ENCODE measurements around the gene PSMG3. TPM values are rescaled to one million over a fixed set of nuclear protein-coding genes. Genes with fewer than 3 reads are reported as not detected.

PSMG3 gene
- total RNA-seq, 1 experiment from 2014 or later, result 33.3 TPM

GRCh38 chr7:1587738-1588137 is 17.9 kb upstream of the PSMG3 start (continued):
- TF ChIP-seq ZNF317 (CRISPR knock-in tag; IDR thresholded peaks at IDR 0.05; ENCODE audit: borderline replicate concordance, low read depth) (no peak), TEAD4 (CRISPR knock-in tag; IDR thresholded peaks at IDR 0.05) (no peak), SMAD4 (CRISPR knock-in tag; IDR thresholded peaks at IDR 0.05) (no peak), ESRRA (CRISPR knock-in tag; IDR thresholded peaks at IDR 0.05; ENCODE audit: borderline replicate concordance) (no peak), ZNF671 (CRISPR knock-in tag; IDR thresholded peaks at IDR 0.05) (no peak), MXD4 (CRISPR knock-in tag; IDR thresholded peaks at IDR 0.05; ENCODE audit: borderline replicate concordance) (no peak), AR (CRISPR knock-in tag; IDR thresholded peaks at IDR 0.05) (no peak), RELA (CRISPR knock-in tag; IDR thresholded peaks at IDR 0.05; ENCODE audit: borderline replicate concordance) (no peak)

GRCh38 chr7:1586827-1587705 is 17.2 kb upstream of the PSMG3 start:
- H3K27ac Mint-ChIP-seq, result no peak overlapping the region
- peaks cover 11% of the 10 kb centered on the region for H3K36me3 Mint-ChIP-seq
- CTCF ChIA-PET, result no interaction called here
- H3K4me3 Mint-ChIP-seq, result no peak overlapping the region
- H3K4me1 Mint-ChIP-seq, result no peaks in the 10 kb centered on the region
- ATAC-seq, result no peak
- POLR2A ChIA-PET, result no interaction called here
- DNase-seq (ENCODE audit: low spot score), result no peak
- peaks cover 16% of the 10 kb centered on the region for H3K9me3 Mint-ChIP-seq
- H3K27me3 Mint-ChIP-seq (ENCODE audit: low read depth), result no peaks in the 10 kb centered on the region; the same call in 1 of the 2 replicates
- TF ChIP-seq SMAD3 (CRISPR knock-in tag; IDR thresholded peaks at IDR 0.05; ENCODE audit: borderline replicate concordance) (no peak), NR3C1 (CRISPR knock-in tag; conservative IDR thresholded peaks at IDR 0.05; ENCODE audit: low read depth) (no peak), ERG (CRISPR knock-in tag; IDR thresholded peaks at IDR 0.05) (no peak), ZSCAN18 (CRISPR knock-in tag; IDR thresholded peaks at IDR 0.05) (no peak), ARID4B (CRISPR knock-in tag; IDR thresholded peaks at IDR 0.05; ENCODE audit: borderline replicate concordance) (no peak), E2F4 (CRISPR knock-in tag; IDR thresholded peaks at IDR 0.05; ENCODE audit: borderline replicate concordance, low read depth) (no peak), NR1H2 (CRISPR knock-in tag; IDR thresholded peaks at IDR 0.05) (no peak), RELA (CRISPR knock-in tag; IDR thresholded peaks at IDR 0.05; ENCODE audit: borderline replicate concordance) (no peak), CDX4 (CRISPR knock-in tag; IDR thresholded peaks at IDR 0.05; ENCODE audit: borderline replicate concordance) (no peak), IRF1 (CRISPR knock-in tag; IDR thresholded peaks at IDR 0.05) (no peak), TP53 (CRISPR knock-in tag; IDR thresholded peaks at IDR 0.05) (no peak), ATF3 (CRISPR knock-in tag; conservative IDR thresholded peaks at IDR 0.05) (no peak), JUN (CRISPR knock-in tag; IDR thresholded peaks at IDR 0.05) (no peak)
